ENCODE measurements around the gene FOXL3. TPM values are rescaled to one million over a fixed set of nuclear protein-coding genes. Genes with fewer than 3 reads are reported as not detected.

FOXL3 gene
- polyA plus RNA-seq, 1 of the 3 experiments (the other 2 are of a cell fraction): not detected

DNA sequence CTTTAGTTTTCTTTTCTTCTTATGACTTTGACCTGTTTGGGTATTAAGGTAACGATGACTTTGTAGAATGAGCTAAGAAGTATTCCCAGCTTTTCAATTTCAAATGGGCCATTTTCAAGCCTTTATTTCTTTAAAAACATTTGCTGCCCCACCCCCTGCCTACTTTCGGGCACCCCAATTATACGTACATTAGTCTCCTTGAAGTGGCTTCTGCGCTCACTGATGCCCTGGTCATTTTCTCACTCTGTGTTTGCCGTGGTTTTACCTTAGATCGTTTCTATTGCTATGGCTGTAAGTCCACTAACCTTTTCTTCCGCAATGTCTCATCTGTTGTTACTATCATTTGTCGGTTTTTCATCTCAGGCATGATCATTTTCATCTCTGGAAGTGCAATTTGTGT is 24.9 kb downstream of the FOXL3 start:
- no peak overlapping the region for H3K9ac ChIP-seq
- CTCF ChIA-PET: interaction anchor here (1.3 to 1.8 kb wide), 3 partner anchors 8 to 18 kb away, joined by 3 to 8 read pairs (median 5); no protein-coding TSS in a partner anchor
- peaks cover 0 to 5% of the 10 kb centered on the region in 2 experiments for H3K36me3 ChIP-seq (replicated peaks in 1 of 2; ENCODE audit: control insufficient read depth in 1 of 2, insufficient read depth in 2 of 2, low read length in 1 of 2)
- no peaks in the 10 kb centered on the region for H4K20me1 ChIP-seq (ENCODE audit: insufficient read depth)
- H3K9me3 ChIP-seq: no peaks in the 10 kb centered on the region
- DNase-seq: no peak
- H3K4me2 ChIP-seq: no peak overlapping the region
- no peak overlapping the region for H3K27ac ChIP-seq (ENCODE audit: low read depth in 2 of 2, low read length in 1 of 2)
- no peak for TF ChIP-seq MEF2A (IDR thresholded peaks at IDR 0.05; ENCODE audit: borderline replicate concordance, low read depth)
- no peak overlapping the region for H2AFZ ChIP-seq (ENCODE audit: low read depth)
- H3K79me2 ChIP-seq (ENCODE audit: insufficient read depth): no peaks in the 10 kb centered on the region
- peaks cover 0 to 9% of the 10 kb centered on the region in 2 experiments; a peak in 1 of 4 replicates for H3K4me1 ChIP-seq (ENCODE audit: control insufficient read depth in 1 of 2, insufficient read depth in 2 of 2, low read depth in 1 of 2, low read length in 1 of 2)
- WGBS (ENCODE audit: low lambda C conversion rate): 39% methylated on average over 8 of the region's 8 CpGs
- peaks cover 94% of the 10 kb centered on the region for H3K27me3 ChIP-seq (ENCODE audit: insufficient read depth)
- no peaks in the 10 kb centered on the region for H3K9me2 ChIP-seq
- POLR2A ChIA-PET: no interaction called here
- H3K4me3 ChIP-seq (ENCODE audit: low read depth in 2 of 2, low read length in 1 of 2): no peak overlapping the region
- H3F3A ChIP-seq (replicated peaks; ENCODE audit: insufficient read depth): no peaks in the 10 kb centered on the region

DNA sequence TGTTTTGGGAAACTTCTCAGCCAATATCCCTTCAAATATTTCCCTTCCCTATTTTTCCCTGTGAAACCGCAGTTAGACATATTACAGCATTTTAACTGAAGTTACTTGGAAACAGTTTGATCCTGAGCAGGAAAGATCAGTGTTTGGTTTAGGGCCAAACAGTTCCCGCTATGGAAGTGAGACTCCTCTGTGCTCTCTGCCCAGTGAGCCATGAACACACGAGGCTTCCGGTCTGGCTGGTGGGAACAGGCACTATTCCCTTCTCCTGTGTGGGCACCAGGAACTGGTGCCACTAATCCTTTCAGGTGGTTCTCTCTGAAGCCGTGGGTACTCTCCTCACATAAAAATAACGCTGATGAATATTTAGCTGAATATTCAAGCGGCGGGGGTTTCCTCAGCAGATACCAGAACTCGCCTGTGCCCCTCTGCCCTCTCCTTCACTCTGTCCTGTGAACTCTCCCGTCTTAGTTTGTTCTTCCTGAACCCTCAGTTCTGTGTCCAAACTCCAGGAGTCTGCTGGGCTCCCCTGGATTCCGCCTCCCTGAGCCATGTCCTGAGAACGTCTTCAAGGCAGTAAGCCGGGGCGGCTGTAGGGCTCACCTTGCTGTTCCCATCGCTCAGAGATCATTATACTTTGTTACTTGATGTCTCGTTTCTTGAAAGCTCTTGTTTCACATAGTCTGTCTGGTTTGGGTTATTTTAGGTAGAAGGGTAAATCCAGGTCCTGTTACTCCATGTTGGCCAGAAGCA is 25.7 kb downstream of the FOXL3 start:
- Histone ChIP-seq H4K20me1 (ENCODE audit: insufficient read depth) (no peaks in the 10 kb centered on the region), H3K79me2 (ENCODE audit: insufficient read depth) (no peaks in the 10 kb centered on the region), H3K4me2 (no peak overlapping the region), H3K36me3 (replicated peaks in 1 of 2; ENCODE audit: control insufficient read depth in 1 of 2, insufficient read depth in 2 of 2, low read length in 1 of 2) (peaks cover 0 to 5% of the 10 kb centered on the region in 2 experiments), H3K9ac (no peak overlapping the region), H2AFZ (ENCODE audit: low read depth) (no peak overlapping the region), H3F3A (replicated peaks; ENCODE audit: insufficient read depth) (no peaks in the 10 kb centered on the region), H3K9me3 (no peaks in the 10 kb centered on the region), H3K27ac (ENCODE audit: low read depth in 2 of 2, low read length in 1 of 2) (no peak overlapping the region), H3K4me1 (ENCODE audit: control insufficient read depth in 1 of 2, insufficient read depth in 2 of 2, low read depth in 1 of 2, low read length in 1 of 2) (peaks cover 0 to 9% of the 10 kb centered on the region in 2 experiments; a peak in 1 of 4 replicates), H3K4me3 (ENCODE audit: low read depth in 2 of 2, low read length in 1 of 2) (no peak overlapping the region), H3K27me3 (ENCODE audit: insufficient read depth) (peaks cover 98% of the 10 kb centered on the region), H3K9me2 (no peaks in the 10 kb centered on the region)
- DNase-seq: no peak
- 35% methylated on average over 16 of the region's 16 CpGs for WGBS (ENCODE audit: low lambda C conversion rate)
- CTCF ChIA-PET: interaction anchor here (2.3 to 4.5 kb wide), 2 partner anchors 10 to 17 kb away, joined by 8 to 24 read pairs; no protein-coding TSS in a partner anchor
- no peak for TF ChIP-seq CHD2 (IDR thresholded peaks at IDR 0.05; ENCODE audit: low read length, partially characterized antibody)
- TF ChIP-seq, protein P1, sequence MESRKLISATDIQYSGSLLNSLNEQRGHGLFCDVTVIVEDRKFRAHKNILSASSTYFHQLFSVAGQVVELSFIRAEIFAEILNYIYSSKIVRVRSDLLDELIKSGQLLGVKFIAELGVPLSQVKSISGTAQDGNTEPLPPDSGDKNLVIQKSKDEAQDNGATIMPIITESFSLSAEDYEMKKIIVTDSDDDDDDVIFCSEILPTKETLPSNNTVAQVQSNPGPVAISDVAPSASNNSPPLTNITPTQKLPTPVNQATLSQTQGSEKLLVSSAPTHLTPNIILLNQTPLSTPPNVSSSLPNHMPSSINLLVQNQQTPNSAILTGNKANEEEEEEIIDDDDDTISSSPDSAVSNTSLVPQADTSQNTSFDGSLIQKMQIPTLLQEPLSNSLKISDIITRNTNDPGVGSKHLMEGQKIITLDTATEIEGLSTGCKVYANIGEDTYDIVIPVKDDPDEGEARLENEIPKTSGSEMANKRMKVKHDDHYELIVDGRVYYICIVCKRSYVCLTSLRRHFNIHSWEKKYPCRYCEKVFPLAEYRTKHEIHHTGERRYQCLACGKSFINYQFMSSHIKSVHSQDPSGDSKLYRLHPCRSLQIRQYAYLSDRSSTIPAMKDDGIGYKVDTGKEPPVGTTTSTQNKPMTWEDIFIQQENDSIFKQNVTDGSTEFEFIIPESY (IDR thresholded peaks at IDR 0.05; ENCODE audit: borderline replicate concordance, low read depth): no peak
- no peak for TF ChIP-seq GATA2 (CRISPR knock-in tag; IDR thresholded peaks at IDR 0.05)
- no peak for TF ChIP-seq YY1 (IDR thresholded peaks at IDR 0.05; ENCODE audit: low read depth)
- no peak for TF ChIP-seq TCF12 (IDR thresholded peaks at IDR 0.05)
- TF ChIP-seq TEAD4 (IDR thresholded peaks at IDR 0.05; ENCODE audit: borderline replicate concordance, insufficient read depth): no peak
- TF ChIP-seq MEF2A (IDR thresholded peaks at IDR 0.05; ENCODE audit: borderline replicate concordance, low read depth): no peak
- TF ChIP-seq POLR2AphosphoS5 (IDR thresholded peaks at IDR 0.05; ENCODE audit: low read depth, low read length): no peak
- TF ChIP-seq, protein P2, sequence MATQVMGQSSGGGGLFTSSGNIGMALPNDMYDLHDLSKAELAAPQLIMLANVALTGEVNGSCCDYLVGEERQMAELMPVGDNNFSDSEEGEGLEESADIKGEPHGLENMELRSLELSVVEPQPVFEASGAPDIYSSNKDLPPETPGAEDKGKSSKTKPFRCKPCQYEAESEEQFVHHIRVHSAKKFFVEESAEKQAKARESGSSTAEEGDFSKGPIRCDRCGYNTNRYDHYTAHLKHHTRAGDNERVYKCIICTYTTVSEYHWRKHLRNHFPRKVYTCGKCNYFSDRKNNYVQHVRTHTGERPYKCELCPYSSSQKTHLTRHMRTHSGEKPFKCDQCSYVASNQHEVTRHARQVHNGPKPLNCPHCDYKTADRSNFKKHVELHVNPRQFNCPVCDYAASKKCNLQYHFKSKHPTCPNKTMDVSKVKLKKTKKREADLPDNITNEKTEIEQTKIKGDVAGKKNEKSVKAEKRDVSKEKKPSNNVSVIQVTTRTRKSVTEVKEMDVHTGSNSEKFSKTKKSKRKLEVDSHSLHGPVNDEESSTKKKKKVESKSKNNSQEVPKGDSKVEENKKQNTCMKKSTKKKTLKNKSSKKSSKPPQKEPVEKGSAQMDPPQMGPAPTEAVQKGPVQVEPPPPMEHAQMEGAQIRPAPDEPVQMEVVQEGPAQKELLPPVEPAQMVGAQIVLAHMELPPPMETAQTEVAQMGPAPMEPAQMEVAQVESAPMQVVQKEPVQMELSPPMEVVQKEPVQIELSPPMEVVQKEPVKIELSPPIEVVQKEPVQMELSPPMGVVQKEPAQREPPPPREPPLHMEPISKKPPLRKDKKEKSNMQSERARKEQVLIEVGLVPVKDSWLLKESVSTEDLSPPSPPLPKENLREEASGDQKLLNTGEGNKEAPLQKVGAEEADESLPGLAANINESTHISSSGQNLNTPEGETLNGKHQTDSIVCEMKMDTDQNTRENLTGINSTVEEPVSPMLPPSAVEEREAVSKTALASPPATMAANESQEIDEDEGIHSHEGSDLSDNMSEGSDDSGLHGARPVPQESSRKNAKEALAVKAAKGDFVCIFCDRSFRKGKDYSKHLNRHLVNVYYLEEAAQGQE (IDR thresholded peaks at IDR 0.05; ENCODE audit: low read depth, low read length): no peak
- no peak for TF ChIP-seq NFIC (IDR thresholded peaks at IDR 0.05; ENCODE audit: borderline replicate concordance)
- no peak for TF ChIP-seq SIN3A (IDR thresholded peaks at IDR 0.05; ENCODE audit: borderline replicate concordance, low read depth, low read length)
- POLR2A ChIA-PET: no interaction called here
